HEK293T (cell line): ENCODE data around the gene PCSK5.

Experiments
- CTCF ChIA-PET: fragments of 350-600 bp; formaldehyde crosslinking; extraction: SDS; loops from one replicate; lab custom pipeline; 2021; ENCODE audit warnings: antibody characterized with exemption, inconsistent platforms; lab: Yijun Ruan, JAX
- POLR2A ChIA-PET: fragments of 350-600 bp; formaldehyde crosslinking; extraction: SDS; loops from one replicate; lab custom pipeline; 2020; ENCODE audit warnings: antibody characterized with exemption, inconsistent platforms; lab: Yijun Ruan, JAX
- DNase-seq: peaks from one replicate; pipeline ENCODE4 v3.0.0; 2012; ENCODE audit warnings: mixed read lengths; ENCODE audit errors: extremely low spot score
- ARNT ChIP-seq: fragments of 450-650 bp; IDR thresholded peaks from 2 replicates; pipeline ENCODE4 v1.6.1; 2017; ENCODE audit warnings: mild to moderate bottlenecking
- BHLHE40 ChIP-seq: fragments of 450-650 bp; IDR thresholded peaks from 2 replicates; pipeline ENCODE4 v1.6.1; 2016; ENCODE audit warnings: mild to moderate bottlenecking, moderate library complexity, borderline replicate concordance
- CTBP1 ChIP-seq: fragments of 450-650 bp; IDR thresholded peaks from 2 replicates; pipeline ENCODE4 v1.6.1; 2016; ENCODE audit warnings: borderline replicate concordance
- ELF4 ChIP-seq: fragments of 450-650 bp; IDR thresholded peaks from 2 replicates; pipeline ENCODE4 v1.6.1; 2017; ENCODE audit warnings: antibody characterized with exemption
- FOXA1 ChIP-seq: fragments of 450-650 bp; IDR thresholded peaks from 2 replicates; pipeline ENCODE4 v1.6.1; 2016; ENCODE audit warnings: mild to moderate bottlenecking
- FOXK2 ChIP-seq: fragments of 450-650 bp; IDR thresholded peaks from 2 replicates; pipeline ENCODE4 v1.6.1; 2016; ENCODE audit warnings: mild to moderate bottlenecking
- FOXM1 ChIP-seq: fragments of 450-650 bp; IDR thresholded peaks from 2 replicates; pipeline ENCODE4 v1.6.1; 2017; ENCODE audit warnings: mild to moderate bottlenecking, borderline replicate concordance
- HDGF ChIP-seq: fragments of 450-650 bp; IDR thresholded peaks from 2 replicates; pipeline ENCODE4 v1.6.1; 2017; ENCODE audit warnings: antibody characterized with exemption, borderline replicate concordance
- L3MBTL2 ChIP-seq: fragments of 450-650 bp; conservative IDR thresholded peaks from 2 replicates; pipeline ENCODE4 v1.6.1; 2016; ENCODE audit warnings: mild to moderate bottlenecking
- LEF1 ChIP-seq: fragments of 450-650 bp; IDR thresholded peaks from 2 replicates; pipeline ENCODE4 v1.6.1; 2017; ENCODE audit warnings: mild to moderate bottlenecking, borderline replicate concordance
- NFRKB ChIP-seq: fragments of 450-650 bp; IDR thresholded peaks from 2 replicates; pipeline ENCODE4 v1.6.1; 2016; ENCODE audit warnings: mild to moderate bottlenecking, moderate library complexity
- PKNOX1 ChIP-seq: fragments of 450-650 bp; IDR thresholded peaks from 2 replicates; pipeline ENCODE4 v1.6.1; 2016
- SP1 ChIP-seq: fragments of 450-650 bp; IDR thresholded peaks from 2 replicates; pipeline ENCODE4 v1.6.1; 2017
- SUZ12 ChIP-seq: fragments of 450-650 bp; IDR thresholded peaks from 2 replicates; pipeline ENCODE4 v1.6.1; 2016; ENCODE audit warnings: mild to moderate bottlenecking
- TARDBP ChIP-seq: fragments of 450-650 bp; IDR thresholded peaks from 2 replicates; pipeline ENCODE4 v1.6.1; 2016
- ZNF384 ChIP-seq: fragments of 450-650 bp; IDR thresholded peaks from 2 replicates; pipeline ENCODE4 v1.6.1; 2016

The PCSK5 gene

GRCh38 chr9:76158713-76159112, 268.2 kb downstream of the PCSK5 start:
- POLR2A ChIA-PET = no interaction called here
- CTCF ChIA-PET = no interaction called here

GRCh38 chr9:76159293-76159926, 268.9 kb downstream of the PCSK5 start:
- ChIA-PET CTCF (no interaction called here), POLR2A (no interaction called here)
- no peak for DNase-seq
- TF ChIP-seq SUZ12 = no peak
- no peak for TF ChIP-seq ARNT
- no peak for TF ChIP-seq L3MBTL2
- TF ChIP-seq PKNOX1 = no peak
- TF ChIP-seq ELF4 = no peak
- no peak for TF ChIP-seq FOXK2
- no peak for TF ChIP-seq HDGF
- TF ChIP-seq LEF1 = no peak
- no peak for TF ChIP-seq CTBP1
- no peak for TF ChIP-seq TARDBP

More at GRCh38 chr9:76158713-76159112, 268.2 kb downstream of the PCSK5 start:
- no peak for DNase-seq
- TF ChIP-seq FOXK2 (no peak), SUZ12 (no peak), CTBP1 (no peak), L3MBTL2 (no peak), FOXM1 (no peak), FOXA1 (no peak), ELF4 (no peak)

GRCh38 chr9:76161106-76161505, 270.6 kb downstream of the PCSK5 start:
- ChIA-PET CTCF (no interaction called here), POLR2A (no interaction called here)
- no peak for DNase-seq
- TF ChIP-seq HDGF (no peak), L3MBTL2 (no peak), LEF1 (no peak), CTBP1 (no peak), PKNOX1 (no peak), ZNF384 (no peak), FOXM1 (no peak), SUZ12 (no peak), FOXK2 (no peak), ARNT (no peak), BHLHE40 (no peak), TARDBP (no peak), SP1 (no peak), FOXA1 (no peak), NFRKB (no peak), ELF4 (no peak)

- CTCF ChIA-PET = no interaction called here
- POLR2A ChIA-PET = no interaction called here
- TF ChIP-seq L3MBTL2 (no peak), SP1 (no peak), TARDBP (no peak)
- no peak for DNase-seq
Measured at GRCh38 chr9:76161541-76161940, 271.1 kb downstream of the PCSK5 start.

- TF ChIP-seq SP1 (no peak), TARDBP (no peak), ARNT (no peak), ZNF384 (no peak), LEF1 (no peak), ELF4 (no peak), FOXM1 (no peak), PKNOX1 (no peak), FOXK2 (no peak), HDGF (no peak), BHLHE40 (no peak), CTBP1 (no peak), L3MBTL2 (no peak), NFRKB (no peak), FOXA1 (no peak), SUZ12 (no peak)
- ChIA-PET CTCF (no interaction called here), POLR2A (no interaction called here)
- no peak for DNase-seq
Measured at GRCh38 chr9:76162086-76162730, 271.7 kb downstream of the PCSK5 start.
